DND-41 (cell line): ENCODE data around the gene ZFP57.

ENCODE experiments used
- EZH2 ChIP-seq: IDR thresholded peaks from 3 replicates; pipeline ENCODE4 v1.6.1; 2012; ENCODE audit warnings: borderline replicate concordance, low read depth, mild to moderate bottlenecking, moderate library complexity, low read length, inconsistent platforms; ENCODE audit not compliant: severe bottlenecking
- TF ChIP-seq, protein P1 (sequence below): IDR thresholded peaks from 2 replicates; pipeline ENCODE4 v1.5.1; 2012; ENCODE audit warnings: borderline replicate concordance, low read length, moderate library complexity, mild to moderate bottlenecking; ENCODE audit not compliant: poor library complexity, severe bottlenecking; ENCODE audit errors: extremely low read depth

DNA sequence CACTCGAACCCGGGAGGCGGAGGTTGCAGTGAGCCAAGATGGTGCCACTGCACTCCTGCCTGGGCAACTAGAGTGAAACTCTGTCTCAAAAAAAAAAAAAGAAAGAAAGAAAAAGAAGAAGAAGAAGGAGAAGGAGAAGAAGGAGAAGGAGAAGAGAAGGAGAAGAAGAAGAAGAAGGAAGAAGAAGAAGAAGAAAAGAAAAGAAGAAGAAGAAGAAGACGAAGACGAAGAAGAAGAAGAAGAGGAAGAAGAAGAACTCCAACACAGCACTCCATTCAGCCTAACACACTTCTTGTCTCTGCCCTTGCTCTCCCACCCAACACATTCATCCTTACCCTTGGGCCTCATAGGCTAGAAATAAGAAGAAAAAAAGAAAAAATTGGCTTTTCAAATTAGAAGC lies 6.9 kb downstream of the ZFP57 start:
- TF ChIP-seq, protein P1, sequence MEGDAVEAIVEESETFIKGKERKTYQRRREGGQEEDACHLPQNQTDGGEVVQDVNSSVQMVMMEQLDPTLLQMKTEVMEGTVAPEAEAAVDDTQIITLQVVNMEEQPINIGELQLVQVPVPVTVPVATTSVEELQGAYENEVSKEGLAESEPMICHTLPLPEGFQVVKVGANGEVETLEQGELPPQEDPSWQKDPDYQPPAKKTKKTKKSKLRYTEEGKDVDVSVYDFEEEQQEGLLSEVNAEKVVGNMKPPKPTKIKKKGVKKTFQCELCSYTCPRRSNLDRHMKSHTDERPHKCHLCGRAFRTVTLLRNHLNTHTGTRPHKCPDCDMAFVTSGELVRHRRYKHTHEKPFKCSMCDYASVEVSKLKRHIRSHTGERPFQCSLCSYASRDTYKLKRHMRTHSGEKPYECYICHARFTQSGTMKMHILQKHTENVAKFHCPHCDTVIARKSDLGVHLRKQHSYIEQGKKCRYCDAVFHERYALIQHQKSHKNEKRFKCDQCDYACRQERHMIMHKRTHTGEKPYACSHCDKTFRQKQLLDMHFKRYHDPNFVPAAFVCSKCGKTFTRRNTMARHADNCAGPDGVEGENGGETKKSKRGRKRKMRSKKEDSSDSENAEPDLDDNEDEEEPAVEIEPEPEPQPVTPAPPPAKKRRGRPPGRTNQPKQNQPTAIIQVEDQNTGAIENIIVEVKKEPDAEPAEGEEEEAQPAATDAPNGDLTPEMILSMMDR = no peak
- no peak for TF ChIP-seq EZH2
